HG02610 (cell line): ENCODE measurements around the gene GPRIN2.

Experiments used
- ATAC-seq: cut with Tn5 transposase; IDR thresholded peaks from one replicate; pipeline ENCODE4 v1.9.1; 2021; ENCODE audit warnings: mild to moderate bottlenecking, moderate library complexity; ENCODE audit not compliant: unreplicated experiment

Gene GPRIN2

DNA sequence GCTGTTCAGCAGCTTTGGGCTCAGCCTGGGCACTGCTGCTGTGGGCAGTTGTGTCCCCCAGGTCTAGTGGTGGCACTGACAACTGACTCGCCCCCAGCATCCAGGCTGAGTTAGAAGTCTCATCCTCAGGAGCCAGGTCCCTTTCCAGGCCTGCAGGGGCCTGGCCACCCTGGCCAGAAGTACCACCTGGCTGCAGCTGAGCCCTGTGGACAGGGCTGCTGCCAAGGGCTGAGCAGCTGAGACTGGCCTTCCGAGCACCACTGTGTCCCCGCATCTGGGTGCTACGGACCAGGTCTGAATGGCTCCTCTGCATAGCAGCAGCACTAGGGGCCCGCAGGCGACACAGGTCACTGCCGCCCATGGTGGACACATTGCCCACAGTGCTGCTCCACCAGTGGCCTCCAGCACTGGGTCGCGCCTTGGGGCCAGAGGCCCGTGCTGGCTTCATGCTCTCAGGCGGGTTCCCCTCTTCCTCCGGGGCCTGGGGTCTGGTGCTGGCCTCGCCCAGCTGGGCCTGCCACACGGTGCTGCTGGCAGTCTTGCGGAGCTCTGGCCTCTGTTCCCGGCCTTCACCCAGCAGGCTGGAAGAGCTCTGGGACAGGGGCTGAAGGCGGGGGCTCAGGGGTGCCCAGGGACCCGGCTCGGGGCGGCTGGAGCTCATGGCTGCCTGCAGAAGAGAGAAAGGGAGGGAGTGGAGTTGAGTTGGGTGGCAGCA is 6.2 kb downstream of the GPRIN2 start:
- no peak for ATAC-seq

GRCh38 chr10:46549171-46550075 is 7.0 kb downstream of the GPRIN2 start:
- ATAC-seq, result no peak

GRCh38 chr10:46548498-46549090 is 7.9 kb downstream of the GPRIN2 start:
- no peak for ATAC-seq

- no peak for ATAC-seq
Measured at GRCh38 chr10:46547541-46548497, 8.6 kb downstream of the GPRIN2 start.

DNA sequence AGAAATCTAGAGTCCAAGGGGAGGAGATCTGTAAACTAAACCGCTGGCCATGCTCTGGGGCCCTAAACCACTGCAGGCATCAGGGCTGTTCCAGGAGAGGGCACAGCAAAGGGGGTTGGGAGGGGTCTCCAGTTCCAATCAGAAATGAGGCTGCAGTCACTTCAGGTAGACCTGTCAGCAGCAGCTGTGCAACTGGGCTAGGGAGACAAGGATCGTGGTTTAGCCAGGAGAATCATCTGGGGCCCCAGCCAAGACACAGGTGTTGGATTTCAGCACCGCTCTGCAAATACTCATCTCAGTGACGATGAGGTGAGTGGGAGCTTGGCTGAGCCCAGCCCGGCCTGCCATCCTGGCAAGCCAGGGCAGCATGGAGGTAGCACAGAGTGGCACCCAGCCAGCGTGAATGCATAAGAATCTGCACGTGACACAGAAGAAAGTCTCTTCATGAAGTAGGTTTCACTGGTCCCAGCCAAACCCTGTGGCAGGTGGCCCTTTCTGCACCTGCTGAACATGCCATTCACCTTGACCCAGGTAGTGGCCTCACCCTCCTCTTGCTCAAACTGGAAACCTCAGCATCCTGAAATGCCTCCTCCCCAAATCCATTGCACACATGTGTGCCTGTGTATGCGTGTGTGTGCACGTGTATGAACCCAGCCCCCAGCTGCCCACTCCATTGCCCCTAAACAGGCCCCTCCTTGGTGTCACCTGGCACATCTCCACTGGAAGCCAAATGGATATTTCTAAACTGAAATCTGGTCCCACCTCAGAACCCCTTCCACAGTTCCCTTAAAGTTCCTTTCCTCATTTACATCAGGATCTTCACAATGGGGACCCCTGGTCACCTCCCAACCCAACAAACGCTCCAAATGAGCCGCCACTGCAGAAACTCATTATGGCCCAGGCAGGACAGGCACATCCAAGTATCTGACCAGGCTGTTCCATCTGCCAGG is 9.6 kb downstream of the GPRIN2 start:
- no peak for ATAC-seq

DNA sequence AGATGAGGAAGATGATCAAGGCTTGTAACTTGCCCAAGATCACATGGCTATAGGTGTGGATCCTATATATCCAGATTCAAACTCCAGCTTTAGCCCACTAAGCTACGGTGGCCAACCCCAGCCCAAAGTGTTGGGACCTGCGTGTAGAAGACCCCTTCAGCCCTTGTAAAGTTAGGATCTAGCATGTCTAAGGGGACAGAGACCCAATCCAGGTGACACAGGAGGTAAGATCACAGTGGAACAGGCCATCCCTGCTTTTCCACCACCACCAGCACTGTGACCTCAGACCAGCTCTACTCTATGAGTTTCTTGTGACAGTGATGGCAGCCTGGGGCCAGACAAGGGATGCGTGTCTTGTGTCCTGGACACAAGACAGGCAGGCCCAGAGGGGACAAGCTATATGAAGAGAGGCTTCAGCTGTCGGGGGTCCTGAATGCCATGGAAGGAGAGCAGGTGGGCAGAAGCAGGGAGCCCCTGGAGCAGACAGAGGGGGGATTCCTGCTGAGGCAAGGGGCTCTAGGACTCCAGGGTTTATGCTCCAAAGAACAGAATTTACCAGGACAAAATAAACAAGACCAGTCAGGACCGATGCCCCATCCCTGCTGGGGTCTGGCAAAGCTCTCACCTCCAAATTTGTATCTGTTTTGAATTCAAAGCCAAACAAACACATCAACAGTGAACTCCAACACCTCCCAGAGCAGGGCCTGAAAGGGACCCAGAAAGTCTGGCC is 10.4 kb downstream of the GPRIN2 start:
- ATAC-seq, result no peak

DNA sequence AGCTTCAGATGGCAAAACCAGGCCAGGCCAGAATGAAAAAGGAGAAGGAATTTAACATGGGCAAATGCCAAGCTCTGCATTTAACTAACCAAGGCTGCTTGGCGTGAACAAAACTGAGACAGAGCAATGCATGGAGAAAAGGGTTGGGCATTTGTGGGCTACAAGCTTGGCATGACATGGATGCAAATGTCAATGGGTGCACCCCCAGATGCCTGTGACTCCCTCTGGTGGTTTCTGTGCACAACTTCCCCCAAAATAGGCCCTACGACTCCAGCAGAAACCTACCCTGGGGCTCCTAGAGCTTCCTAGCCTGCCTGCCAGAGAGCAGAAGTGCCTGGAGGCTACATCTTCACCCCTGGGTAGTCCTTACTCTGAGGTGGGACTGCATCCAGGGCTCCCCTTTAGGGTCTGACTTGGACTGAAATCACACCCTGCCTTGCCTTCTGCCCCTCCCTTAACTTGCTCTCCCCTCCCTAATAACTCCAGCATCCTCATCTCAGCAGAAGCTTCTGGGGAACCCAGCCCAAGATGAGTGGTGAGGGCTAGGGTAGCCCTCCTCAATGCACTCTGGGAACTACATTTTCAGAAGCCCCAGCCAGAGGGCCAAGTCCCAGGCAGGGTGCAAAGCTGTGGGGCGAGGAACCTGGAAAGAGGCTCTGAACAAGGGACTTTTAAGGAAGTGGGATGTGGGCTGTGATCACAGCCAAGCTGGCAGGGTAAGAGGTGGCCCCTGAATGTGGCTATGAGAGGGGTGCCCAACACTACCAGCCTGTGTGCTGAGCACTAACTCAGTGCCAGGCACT is 11.3 kb downstream of the GPRIN2 start:
- ATAC-seq, result no peak

GRCh38 chr10:46543466-46544377 is 12.7 kb downstream of the GPRIN2 start:
- ATAC-seq, result no peak

DNA sequence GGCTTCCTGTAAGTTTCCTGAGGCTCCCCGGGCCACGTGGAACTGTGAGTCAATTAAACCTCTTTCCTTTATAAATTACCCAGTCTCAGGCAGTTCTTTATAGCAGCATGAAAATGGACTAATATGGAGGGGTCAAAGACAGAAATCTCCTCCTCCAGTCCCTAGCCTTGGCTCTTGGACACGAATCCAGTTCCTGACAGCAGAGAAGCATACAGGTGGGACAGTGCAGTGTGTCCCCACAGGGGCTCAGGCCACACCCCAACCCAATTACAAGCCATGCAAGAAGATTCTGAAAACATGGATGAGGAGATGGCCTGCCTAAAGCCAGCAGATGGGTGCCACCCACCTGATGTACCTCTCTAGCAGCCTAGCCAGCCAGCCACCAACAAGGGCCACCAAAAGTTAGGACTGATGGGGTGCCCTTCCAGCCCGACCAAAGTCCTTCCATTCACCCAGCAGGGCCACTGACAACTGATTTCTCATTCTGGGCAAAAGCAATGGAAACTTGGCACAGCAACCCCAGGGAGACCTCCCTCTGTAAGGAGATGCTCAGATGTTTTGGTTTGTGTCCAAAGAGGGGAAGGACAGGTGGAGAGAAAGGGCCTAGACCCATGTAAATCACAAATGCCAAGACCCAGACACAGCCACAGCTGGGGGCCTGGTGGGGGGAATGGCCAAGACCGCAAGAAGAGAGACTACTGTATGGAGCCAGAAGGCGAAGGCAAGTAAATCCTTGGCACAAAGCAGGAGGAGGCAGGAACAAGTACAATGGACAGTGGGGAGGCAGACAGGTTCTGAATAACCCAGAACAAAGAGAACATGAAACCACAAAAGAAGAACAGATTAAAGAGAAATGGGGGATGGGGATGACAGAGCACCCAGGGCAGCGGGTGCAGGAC is 13.6 kb downstream of the GPRIN2 start:
- ATAC-seq, result no peak

DNA sequence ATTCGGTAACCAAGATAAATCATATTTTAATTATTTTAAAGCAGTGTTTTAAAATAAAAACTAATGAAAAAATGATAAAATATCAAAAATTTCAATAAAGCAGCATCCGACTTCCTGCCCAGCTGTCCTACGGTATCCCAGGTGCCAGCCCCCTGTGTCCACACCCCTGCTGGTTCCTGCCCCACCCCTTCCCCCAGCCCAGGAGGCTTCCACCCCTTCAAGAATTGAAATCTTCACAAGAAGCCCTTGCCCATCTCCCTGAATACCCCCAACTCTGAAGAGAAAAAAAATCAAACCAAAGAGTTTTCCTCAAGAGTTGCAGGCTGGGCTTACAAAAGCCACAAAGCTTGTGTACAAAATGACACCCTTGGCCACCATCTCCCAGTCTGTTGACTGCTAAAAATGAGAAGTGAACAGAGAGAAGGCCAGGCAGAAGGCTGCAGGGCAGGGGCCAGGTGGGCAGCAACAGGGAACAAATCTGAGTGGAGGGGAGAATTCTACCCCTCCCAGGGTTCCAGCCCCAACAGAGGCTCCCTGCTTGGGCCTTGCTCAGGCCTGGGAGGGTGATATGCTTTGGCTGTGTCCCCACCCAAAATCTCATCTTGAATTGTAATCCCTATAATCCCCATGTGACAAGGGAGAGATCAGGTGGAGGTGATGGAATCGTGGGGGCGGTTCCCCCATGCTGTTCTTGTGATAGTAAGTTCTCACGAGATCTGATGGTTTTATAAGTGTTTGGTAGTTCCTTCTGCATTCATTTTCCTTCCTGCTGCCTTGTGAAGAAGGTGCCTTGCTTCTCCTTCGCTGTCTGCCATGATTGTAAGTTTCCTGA is 14.5 kb downstream of the GPRIN2 start:
- ATAC-seq, result no peak

- ATAC-seq, result no peak
Measured at GRCh38 chr10:46541017-46541661, 15.3 kb downstream of the GPRIN2 start.

DNA sequence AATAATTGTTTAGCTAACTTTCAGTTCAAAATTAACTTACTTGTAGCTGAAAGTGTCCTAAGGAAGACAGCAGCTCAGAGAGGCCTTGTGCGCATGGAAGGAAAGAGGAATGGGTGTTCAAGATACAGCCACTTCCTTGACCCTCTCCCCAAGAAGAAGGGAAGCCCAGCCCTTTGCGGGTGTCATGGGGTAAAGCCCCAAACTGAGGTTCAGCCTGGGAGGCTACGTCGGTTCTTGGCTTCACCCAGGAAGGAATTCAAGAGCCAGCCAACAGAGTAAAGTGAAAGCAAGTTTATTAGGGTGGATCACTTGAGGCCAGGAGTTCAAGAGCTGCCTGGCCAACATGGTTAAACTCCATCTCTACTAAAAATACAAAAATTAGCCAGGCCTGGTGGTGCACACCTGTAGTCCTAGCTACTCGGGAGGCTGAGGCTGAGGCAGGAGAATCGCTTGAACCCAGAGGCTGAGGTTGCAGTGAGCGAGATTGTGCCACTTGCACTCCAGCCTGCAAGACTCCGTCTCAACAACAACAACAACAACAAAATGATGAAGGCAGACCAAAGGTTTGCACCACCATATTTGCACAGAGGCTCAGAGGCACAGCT is 15.9 kb downstream of the GPRIN2 start:
- no peak for ATAC-seq

DNA sequence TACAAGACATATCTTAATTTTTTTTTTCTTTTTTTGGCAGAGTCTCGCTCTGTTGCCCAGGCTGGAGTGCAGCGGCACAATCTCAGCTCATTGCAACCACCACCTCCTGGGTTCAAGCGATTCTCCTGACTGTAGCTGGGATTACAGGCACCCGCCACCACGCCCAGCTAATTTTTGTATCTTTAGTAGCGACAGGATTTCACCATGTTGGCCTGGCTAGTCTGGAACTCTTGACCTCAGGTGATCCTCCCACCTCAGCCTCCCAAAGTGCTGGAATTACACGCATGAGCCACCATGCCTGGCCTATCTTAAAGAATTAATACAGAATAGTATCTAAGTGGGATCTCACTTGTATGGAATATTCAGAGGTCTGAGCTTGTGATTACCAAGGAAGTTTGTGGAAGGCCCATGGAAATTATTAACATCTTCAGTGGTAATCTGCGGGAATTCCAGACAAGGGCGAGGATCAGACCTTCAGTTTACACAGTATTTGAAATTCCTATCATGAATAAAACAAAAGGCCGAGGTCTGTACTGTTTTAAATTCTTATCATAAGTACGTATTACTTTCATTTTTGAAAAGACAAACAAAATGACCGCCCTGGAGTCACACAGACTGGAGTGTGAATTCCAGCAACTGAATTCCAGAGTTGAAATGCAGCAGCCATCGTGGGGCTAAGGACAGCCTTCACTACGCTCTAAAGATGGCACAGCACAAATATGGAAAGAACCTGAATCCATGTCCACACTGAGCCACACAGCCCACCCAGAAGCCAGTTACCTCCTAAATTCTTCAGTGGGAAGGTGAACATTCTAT is 16.7 kb downstream of the GPRIN2 start:
- ATAC-seq, result no peak
